Measurements from ENCODE around the gene LENG9.

- TF ChIP-seq POLR2A (IDR thresholded peaks at IDR 0.05; ENCODE audit: extremely low read depth, insufficient read length), result no peak
- no peak for TF ChIP-seq CTCF (IDR thresholded peaks at IDR 0.05; ENCODE audit: low read depth, low read length)
Observed at GRCh38 chr19:54448040-54448773, 15.4 kb downstream of the LENG9 start.

Data from NB4 (cell line).